ENCODE data around the gene ANAPC2.

GRCh38 chr9:137235424-137236237 is 47.3 kb upstream of the ANAPC2 start:
- no peak for TF ChIP-seq EZH2 (IDR thresholded peaks at IDR 0.05; ENCODE audit: low read depth)
- TF ChIP-seq CTCF (conservative IDR thresholded peaks at IDR 0.05): no peak

Data from PC-9 (cell line).